ENCODE results near the gene COL1A1.
A peak's percentile ranks its signal among the peaks of the same experiment; 100 is the strongest.

The COL1A1 gene

DNA sequence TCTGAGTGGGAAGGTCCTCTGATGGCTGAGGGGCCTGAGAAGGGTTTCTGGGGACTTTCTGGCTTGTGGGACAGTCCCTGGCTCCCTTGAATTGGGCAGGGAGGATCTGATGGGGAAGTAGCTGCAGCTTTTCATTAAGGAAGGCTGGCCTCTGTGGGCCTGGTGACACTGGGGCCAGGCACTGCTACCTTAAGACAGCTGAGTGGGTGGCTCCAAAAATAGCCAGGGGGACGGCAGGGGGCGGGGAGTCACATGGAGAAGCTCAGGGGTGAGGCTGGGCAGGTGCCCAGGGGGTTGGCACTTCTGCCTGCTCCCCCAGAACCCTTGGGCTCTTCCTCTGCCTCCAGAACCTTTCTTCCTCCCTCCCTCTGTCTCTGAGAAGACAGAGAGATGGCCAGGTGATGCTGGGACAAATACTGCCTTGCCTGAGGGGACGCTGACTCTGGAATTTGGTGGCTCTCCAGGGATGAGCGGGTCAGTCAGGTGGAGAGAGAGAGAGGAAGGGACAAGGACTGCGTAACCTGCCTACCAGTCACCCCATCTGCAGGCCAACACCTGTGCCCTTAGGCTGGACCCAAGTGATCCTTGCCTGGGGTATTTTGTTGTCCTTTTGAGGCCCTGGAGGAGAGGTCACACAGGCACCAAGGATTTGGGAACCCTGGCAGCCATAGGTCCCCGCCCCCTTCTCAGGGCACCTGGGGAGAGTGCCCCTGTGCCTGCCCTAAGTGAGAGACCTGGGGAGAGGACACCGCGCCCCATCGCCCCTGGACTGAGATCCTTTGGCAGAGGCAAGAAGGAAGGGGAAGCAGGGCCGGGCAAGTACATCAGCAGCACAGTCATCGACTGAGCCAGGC, 37.4 kb downstream of the COL1A1 start:
- Histone ChIP-seq H3K27ac (ENCODE audit: low read length) (no peak overlapping the region), H3K9me3 (ENCODE audit: control insufficient read depth, low read depth, low read length) (no peaks in the 10 kb centered on the region), H3K4me1 (ENCODE audit: control insufficient read depth, low read depth, low read length) (peaks cover 12% of the 10 kb centered on the region), H3K27me3 (ENCODE audit: control insufficient read depth, insufficient read depth, low read length) (peaks cover 9% of the 10 kb centered on the region), H3K4me3 (ENCODE audit: low read length) (no peak overlapping the region), H3K36me3 (ENCODE audit: control insufficient read depth, low read depth, low read length) (no peaks in the 10 kb centered on the region), H3K9ac (ENCODE audit: low read length) (no peak overlapping the region)

GRCh38 chr17:50162466-50163254, 38.8 kb downstream of the COL1A1 start:
- no peak overlapping the region for H3K9ac ChIP-seq (ENCODE audit: low read length)
- H3K4me1 ChIP-seq (ENCODE audit: control insufficient read depth, low read depth, low read length), result peaks cover 9% of the 10 kb centered on the region
- no peak overlapping the region for H3K27ac ChIP-seq (ENCODE audit: low read length)
- no peaks in the 10 kb centered on the region for H3K36me3 ChIP-seq (ENCODE audit: control insufficient read depth, low read depth, low read length)
- H3K4me3 ChIP-seq (ENCODE audit: low read length), result no peak overlapping the region
- no peaks in the 10 kb centered on the region for H3K9me3 ChIP-seq (ENCODE audit: control insufficient read depth, low read depth, low read length)
- H3K27me3 ChIP-seq (ENCODE audit: control insufficient read depth, insufficient read depth, low read length), result peaks cover 9% of the 10 kb centered on the region

DNA sequence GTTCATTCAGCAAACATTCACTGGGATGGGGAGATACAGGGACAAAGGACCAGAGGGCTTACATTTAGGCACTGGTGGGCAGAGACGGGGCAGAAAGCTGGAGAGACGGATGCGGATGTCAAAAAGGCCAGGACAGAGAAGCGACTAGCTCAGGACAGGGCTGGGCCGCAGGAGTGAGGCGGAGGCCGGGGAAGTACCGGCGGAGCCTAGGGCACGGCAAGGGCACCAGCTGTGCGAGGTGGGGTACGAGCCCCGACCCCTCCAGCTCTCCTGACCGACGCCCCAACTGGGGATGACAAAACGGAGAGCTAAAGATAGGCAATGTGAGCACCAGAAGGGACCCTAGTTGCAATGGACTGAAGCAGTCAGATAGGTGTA, 39.5 kb downstream of the COL1A1 start:
- H3K4me3 ChIP-seq (ENCODE audit: low read length), result peak overlapping the region; percentile 72
- peaks cover 9% of the 10 kb centered on the region for H3K4me1 ChIP-seq (ENCODE audit: control insufficient read depth, low read depth, low read length)

GRCh38 chr17:50161023-50161910, 40.2 kb downstream of the COL1A1 start:
- Histone ChIP-seq H3K4me1 (ENCODE audit: control insufficient read depth, low read depth, low read length) (peaks cover 9% of the 10 kb centered on the region), H3K9me3 (ENCODE audit: control insufficient read depth, low read depth, low read length) (no peaks in the 10 kb centered on the region), H3K27me3 (ENCODE audit: control insufficient read depth, insufficient read depth, low read length) (peaks cover 9% of the 10 kb centered on the region), H3K27ac (ENCODE audit: low read length) (no peak overlapping the region), H3K4me3 (ENCODE audit: low read length) (peak overlapping the region; percentile 72), H3K9ac (ENCODE audit: low read length) (peak overlapping the region; percentile 8), H3K36me3 (ENCODE audit: control insufficient read depth, low read depth, low read length) (no peaks in the 10 kb centered on the region)

More for the DNA sequence above, 39.5 kb downstream of the COL1A1 start:
- peaks cover 9% of the 10 kb centered on the region for H3K27me3 ChIP-seq (ENCODE audit: control insufficient read depth, insufficient read depth, low read length)
- H3K36me3 ChIP-seq (ENCODE audit: control insufficient read depth, low read depth, low read length), result no peaks in the 10 kb centered on the region
- H3K27ac ChIP-seq (ENCODE audit: low read length), result no peak overlapping the region
- H3K9ac ChIP-seq (ENCODE audit: low read length), result peak overlapping the region; percentile 8
- H3K9me3 ChIP-seq (ENCODE audit: control insufficient read depth, low read depth, low read length), result no peaks in the 10 kb centered on the region

GRCh38 chr17:50157891-50158290, 43.5 kb downstream of the COL1A1 start:
- peaks cover 9% of the 10 kb centered on the region for H3K27me3 ChIP-seq (ENCODE audit: control insufficient read depth, insufficient read depth, low read length)
- H3K4me1 ChIP-seq (ENCODE audit: control insufficient read depth, low read depth, low read length), result peaks cover 10% of the 10 kb centered on the region
- H3K4me3 ChIP-seq (ENCODE audit: low read length), result no peak overlapping the region
- no peak overlapping the region for H3K27ac ChIP-seq (ENCODE audit: low read length)
- no peaks in the 10 kb centered on the region for H3K9me3 ChIP-seq (ENCODE audit: control insufficient read depth, low read depth, low read length)
- H3K36me3 ChIP-seq (ENCODE audit: control insufficient read depth, low read depth, low read length), result no peaks in the 10 kb centered on the region
- no peak overlapping the region for H3K9ac ChIP-seq (ENCODE audit: low read length)

- Histone ChIP-seq H3K27me3 (ENCODE audit: control insufficient read depth, insufficient read depth, low read length) (peaks cover 3% of the 10 kb centered on the region), H3K4me3 (ENCODE audit: low read length) (no peak overlapping the region), H3K9ac (ENCODE audit: low read length) (no peak overlapping the region), H3K9me3 (ENCODE audit: control insufficient read depth, low read depth, low read length) (no peaks in the 10 kb centered on the region), H3K36me3 (ENCODE audit: control insufficient read depth, low read depth, low read length) (no peaks in the 10 kb centered on the region), H3K27ac (ENCODE audit: low read length) (no peak overlapping the region), H3K4me1 (ENCODE audit: control insufficient read depth, low read depth, low read length) (peaks cover 9% of the 10 kb centered on the region)
Measured at GRCh38 chr17:50155115-50155819, 46.2 kb downstream of the COL1A1 start.

GRCh38 chr17:50154604-50155003, 46.8 kb downstream of the COL1A1 start:
- Histone ChIP-seq H3K4me1 (ENCODE audit: control insufficient read depth, low read depth, low read length) (peaks cover 9% of the 10 kb centered on the region), H3K27ac (ENCODE audit: low read length) (no peak overlapping the region)

DNA sequence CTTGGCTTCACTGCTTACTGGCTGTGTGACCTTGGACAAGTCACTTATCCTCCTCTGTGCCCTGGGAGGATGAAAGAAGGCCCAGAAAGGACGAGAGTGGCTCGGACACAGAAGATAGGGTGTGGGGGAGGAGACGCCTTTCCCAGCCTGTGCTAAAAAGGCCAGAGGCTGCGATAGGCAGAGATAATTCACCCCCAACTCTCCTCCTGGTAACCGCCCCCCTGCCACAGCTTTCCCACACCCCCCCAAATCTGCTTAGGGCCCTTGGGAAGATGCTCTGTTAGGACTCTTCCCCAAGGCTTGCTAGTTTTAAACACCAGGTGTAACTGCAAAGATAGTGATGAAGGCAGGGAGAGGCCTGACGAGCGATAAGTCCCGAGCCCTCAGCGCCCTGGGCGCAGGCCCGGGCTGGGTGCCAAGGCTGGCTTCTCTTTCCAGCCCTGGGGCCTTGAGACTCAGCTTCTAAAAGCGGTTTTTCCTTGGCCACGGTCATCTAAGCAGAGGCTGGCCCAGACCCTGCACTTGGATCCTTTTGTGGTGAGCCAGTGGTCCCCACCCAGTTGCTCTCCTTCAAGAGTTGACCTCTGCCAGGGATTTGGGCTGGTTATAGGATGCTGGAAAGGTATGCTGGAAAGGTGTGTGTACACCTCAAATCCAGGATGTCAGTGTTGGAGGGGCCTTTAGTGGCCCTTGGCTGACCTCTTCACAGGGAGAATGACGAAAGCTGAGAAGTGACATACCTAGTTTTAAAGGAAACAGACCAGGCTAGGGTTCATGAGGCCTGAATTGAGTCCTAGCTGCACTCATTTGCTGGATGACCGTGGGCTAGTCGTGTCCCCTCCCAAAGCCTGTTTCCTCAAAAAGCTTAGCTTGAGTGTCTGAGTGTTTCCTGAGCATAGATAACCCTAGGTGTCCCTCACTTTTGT, 47.5 kb downstream of the COL1A1 start:
- no peak overlapping the region for H3K4me3 ChIP-seq (ENCODE audit: low read length)

More at GRCh38 chr17:50154604-50155003, 46.8 kb downstream of the COL1A1 start:
- Histone ChIP-seq H3K4me3 (ENCODE audit: low read length) (no peak overlapping the region), H3K9ac (ENCODE audit: low read length) (no peak overlapping the region), H3K36me3 (ENCODE audit: control insufficient read depth, low read depth, low read length) (no peaks in the 10 kb centered on the region), H3K27me3 (ENCODE audit: control insufficient read depth, insufficient read depth, low read length) (peaks cover 10% of the 10 kb centered on the region), H3K9me3 (ENCODE audit: control insufficient read depth, low read depth, low read length) (no peaks in the 10 kb centered on the region)

DNA sequence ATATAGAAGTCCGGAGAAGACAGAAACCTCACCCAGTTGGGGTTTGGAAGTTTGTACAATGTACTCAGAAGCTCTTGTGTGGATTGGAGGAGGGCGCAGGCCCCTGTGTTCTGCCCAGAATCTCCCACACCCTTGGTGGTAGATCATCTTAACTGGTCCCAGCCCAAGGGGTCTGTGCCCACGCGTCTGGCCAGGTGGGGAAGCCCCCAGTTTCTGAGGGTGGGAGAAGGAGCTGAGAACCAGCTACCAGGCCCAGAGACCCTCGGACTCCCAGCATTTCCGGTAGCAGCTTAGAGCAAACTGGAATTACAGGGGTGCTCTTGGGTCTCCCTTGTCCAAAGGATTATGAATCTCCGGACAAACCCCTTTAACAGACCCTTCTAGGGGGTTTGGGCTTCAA, 48.7 kb downstream of the COL1A1 start:
- H3K27me3 ChIP-seq (ENCODE audit: control insufficient read depth, insufficient read depth, low read length), result peaks cover 21% of the 10 kb centered on the region
- H3K9me3 ChIP-seq (ENCODE audit: control insufficient read depth, low read depth, low read length), result no peaks in the 10 kb centered on the region
- peak overlapping the region; percentile 47 for H3K4me3 ChIP-seq (ENCODE audit: low read length)
- no peak overlapping the region for H3K27ac ChIP-seq (ENCODE audit: low read length)
- H3K9ac ChIP-seq (ENCODE audit: low read length), result no peak overlapping the region
- H3K36me3 ChIP-seq (ENCODE audit: control insufficient read depth, low read depth, low read length), result no peaks in the 10 kb centered on the region
- peaks cover 18% of the 10 kb centered on the region for H3K4me1 ChIP-seq (ENCODE audit: control insufficient read depth, low read depth, low read length)

More for the DNA sequence above, 47.5 kb downstream of the COL1A1 start:
- Histone ChIP-seq H3K27ac (ENCODE audit: low read length) (no peak overlapping the region), H3K4me1 (ENCODE audit: control insufficient read depth, low read depth, low read length) (peaks cover 9% of the 10 kb centered on the region), H3K27me3 (ENCODE audit: control insufficient read depth, insufficient read depth, low read length) (peaks cover 16% of the 10 kb centered on the region), H3K9ac (ENCODE audit: low read length) (no peak overlapping the region), H3K36me3 (ENCODE audit: control insufficient read depth, low read depth, low read length) (no peaks in the 10 kb centered on the region), H3K9me3 (ENCODE audit: control insufficient read depth, low read depth, low read length) (no peaks in the 10 kb centered on the region)

DNA sequence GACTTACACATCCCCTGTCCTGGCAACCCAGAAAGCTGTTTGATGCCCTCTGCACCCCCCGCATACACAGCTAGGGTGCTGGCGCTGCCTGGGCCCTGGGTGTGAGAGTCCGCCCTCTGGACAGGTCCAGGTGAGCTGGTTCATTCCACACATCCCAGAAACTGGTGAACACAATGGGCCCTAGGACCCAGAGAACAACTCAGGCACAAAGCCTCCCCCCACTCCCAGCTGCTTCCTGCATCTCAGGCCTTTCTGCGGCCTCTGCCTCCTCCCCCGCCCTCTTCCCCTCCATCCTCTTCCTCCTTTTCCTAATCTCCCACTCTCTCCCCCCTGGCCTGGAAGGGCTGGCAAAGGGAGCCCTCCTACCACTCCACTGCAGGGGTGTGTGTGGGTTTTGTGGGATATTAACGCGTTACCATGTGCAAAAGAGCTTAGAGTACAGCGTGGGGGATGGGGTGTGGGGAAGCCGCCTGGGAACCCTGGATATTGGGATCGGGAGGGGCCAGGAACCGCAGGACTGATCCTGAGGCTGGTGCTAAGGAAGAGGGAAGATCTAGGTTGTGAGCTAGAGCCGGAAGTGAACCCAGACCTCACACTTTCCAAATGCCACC, 49.4 kb downstream of the COL1A1 start:
- Histone ChIP-seq H3K4me3 (ENCODE audit: low read length) (peak overlapping the region; percentile 47), H3K4me1 (ENCODE audit: control insufficient read depth, low read depth, low read length) (peaks cover 24% of the 10 kb centered on the region), H3K27me3 (ENCODE audit: control insufficient read depth, insufficient read depth, low read length) (peaks cover 21% of the 10 kb centered on the region), H3K9ac (ENCODE audit: low read length) (no peak overlapping the region), H3K36me3 (ENCODE audit: control insufficient read depth, low read depth, low read length) (no peaks in the 10 kb centered on the region), H3K27ac (ENCODE audit: low read length) (no peak overlapping the region), H3K9me3 (ENCODE audit: control insufficient read depth, low read depth, low read length) (no peaks in the 10 kb centered on the region)

All from iPS-18a (cell line).